Mammary epithelial cell (primary cell): Measurements from ENCODE around the gene EML4.

Experiments used
- CTCF ChIP-seq, 2 donors: IDR thresholded peaks in 1 of 2; conservative IDR thresholded peaks in 1 of 2; 2 replicates each; pipeline ENCODE4 v1.5.1; 2011 to 2012; ENCODE audit warnings: inconsistent platforms in 2 of 2, low read length in 2 of 2, mild to moderate bottlenecking in 2 of 2, control low read depth in 1 of 2, low read depth in 1 of 2; ENCODE audit not compliant: insufficient read depth in 1 of 2; ENCODE audit errors: extremely low read depth in 1 of 2
- EZH2 ChIP-seq: IDR thresholded peaks from 2 replicates; pipeline ENCODE4 v1.6.1; 2012; ENCODE audit warnings: low read length, inconsistent platforms, borderline replicate concordance

- TF ChIP-seq CTCF (conservative IDR thresholded peaks at IDR 0.05 in 1 of 2, IDR thresholded peaks at IDR 0.05 in 1 of 2; ENCODE audit: extremely low read depth in 1 of 2, insufficient read depth in 1 of 2, low read depth in 1 of 2, low read length in 2 of 2): no peak
- TF ChIP-seq EZH2: no peak
Measured at GRCh38 chr2:42324244-42324643, 155.1 kb downstream of the EML4 start.
